H9 (cell line): ENCODE measurements around the gene GAREM1. TPM values are rescaled to one million over a fixed set of nuclear protein-coding genes. Genes with fewer than 3 reads are reported as not detected.

Source experiments
- DNase-seq: peaks from one replicate; pipeline ENCODE4 v3.0.0-alpha.2; 2017
- H2AFZ ChIP-seq: one replicate; pipeline ENCODE4 v1.6.1; 2013; ENCODE audit warnings: mild to moderate bottlenecking, low read length, control low read depth, moderate library complexity
- H2AK5ac ChIP-seq: 2 replicates; pipeline ENCODE4 v1.6.1; 2013; ENCODE audit warnings: low read length, control low read depth, mixed read lengths; ENCODE audit not compliant: insufficient read length
- H2BK120ac ChIP-seq: one replicate; pipeline ENCODE4 v1.6.1; 2013; ENCODE audit warnings: low read depth, mild to moderate bottlenecking, low read length, control low read depth, inconsistent platforms; ENCODE audit not compliant: poor library complexity, severe bottlenecking
- H2BK12ac ChIP-seq: 2 replicates; pipeline ENCODE4 v1.6.1; 2013; ENCODE audit warnings: low read length, control low read depth, mixed read lengths, low read depth; ENCODE audit not compliant: insufficient read length
- H2BK15ac ChIP-seq: 2 replicates; pipeline ENCODE4 v1.6.1; 2013; ENCODE audit warnings: low read depth, low read length, control low read depth
- H2BK20ac ChIP-seq: one replicate; pipeline ENCODE4 v1.6.1; 2013; ENCODE audit warnings: low read depth, mild to moderate bottlenecking, low read length, control low read depth, inconsistent platforms; ENCODE audit not compliant: poor library complexity, severe bottlenecking
- H2BK5ac ChIP-seq: 2 replicates; pipeline ENCODE4 v1.6.1; 2013; ENCODE audit warnings: low read length, control low read depth, mixed read lengths; ENCODE audit not compliant: insufficient read length
- H3K14ac ChIP-seq: 2 replicates; pipeline ENCODE4 v1.6.1; 2013; ENCODE audit warnings: low read length, control low read depth; ENCODE audit not compliant: insufficient read depth
- H3K18ac ChIP-seq: 2 replicates; pipeline ENCODE4 v1.6.1; 2013; ENCODE audit warnings: low read depth, mild to moderate bottlenecking, mixed read lengths, low read length, control low read depth; ENCODE audit not compliant: insufficient read length
- H3K23ac ChIP-seq: 2 replicates; pipeline ENCODE4 v1.6.1; 2013; ENCODE audit warnings: low read length, control low read depth, mixed read lengths, low read depth; ENCODE audit not compliant: insufficient read length
- H3K23me2 ChIP-seq: 2 replicates; pipeline ENCODE4 v1.6.1; 2013; ENCODE audit warnings: low read depth, mild to moderate bottlenecking, mixed read lengths, low read length, control low read depth; ENCODE audit not compliant: insufficient read length, poor library complexity, severe bottlenecking
- H3K27ac ChIP-seq: 2 replicates; pipeline ENCODE4 v1.5.1; 2013; ENCODE audit warnings: low read length, control low read depth, mixed read lengths, low read depth; ENCODE audit not compliant: insufficient read length
- H3K27me3 ChIP-seq: 2 replicates; pipeline ENCODE4 v1.6.1; 2013; ENCODE audit warnings: low read length, control low read depth, inconsistent platforms; ENCODE audit not compliant: insufficient read depth
- H3K4ac ChIP-seq: 2 replicates; pipeline ENCODE4 v1.6.1; 2013; ENCODE audit warnings: low read depth, mild to moderate bottlenecking, control low read depth, inconsistent platforms, low read length, moderate library complexity
- H3K4me1 ChIP-seq: 2 replicates; pipeline ENCODE4 v1.6.1; 2013; ENCODE audit warnings: low read length, control low read depth, inconsistent platforms; ENCODE audit not compliant: insufficient read depth
- H3K4me2 ChIP-seq: 2 replicates; pipeline ENCODE4 v1.6.1; 2013; ENCODE audit warnings: low read length, control low read depth, mixed read lengths; ENCODE audit not compliant: insufficient read length, insufficient read depth
- H3K56ac ChIP-seq: 2 replicates; pipeline ENCODE4 v1.6.1; 2013; ENCODE audit warnings: low read depth, mild to moderate bottlenecking, mixed read lengths, low read length, control low read depth; ENCODE audit not compliant: insufficient read length
- H3K79me1 ChIP-seq: 2 replicates; pipeline ENCODE4 v1.6.1; 2013; ENCODE audit warnings: low read depth, mild to moderate bottlenecking, moderate library complexity, low read length, control low read depth, inconsistent platforms; ENCODE audit not compliant: insufficient read depth, poor library complexity, severe bottlenecking
- H3K79me2 ChIP-seq: 2 replicates; pipeline ENCODE4 v1.6.1; 2013; ENCODE audit warnings: low read length, control low read depth, inconsistent platforms; ENCODE audit not compliant: insufficient read depth
- H3K9ac ChIP-seq: 2 replicates; pipeline ENCODE4 v1.6.1; 2013; ENCODE audit warnings: low read length, control low read depth, mixed read lengths; ENCODE audit not compliant: insufficient read length; ENCODE audit errors: extremely low read depth
- H3K9me3 ChIP-seq: one replicate; pipeline ENCODE4 v1.6.1; 2013; ENCODE audit warnings: low read depth, low read length, inconsistent platforms; ENCODE audit not compliant: control insufficient read depth
- H3T11ph ChIP-seq: one replicate; pipeline ENCODE4 v1.6.1; 2013; ENCODE audit warnings: mild to moderate bottlenecking, low read length, control low read depth, inconsistent platforms
- H4K20me1 ChIP-seq: one replicate; pipeline ENCODE4 v1.6.1; 2013; ENCODE audit not compliant: control insufficient read depth, insufficient read length, insufficient read depth
- H4K5ac ChIP-seq: 2 replicates; pipeline ENCODE4 v1.6.1; 2013; ENCODE audit warnings: low read depth, mild to moderate bottlenecking, mixed read lengths, low read length, control low read depth; ENCODE audit not compliant: insufficient read length
- H4K8ac ChIP-seq: replicated peaks from 2 replicates; pipeline ENCODE4 v1.6.1; 2013; ENCODE audit warnings: low read length, control low read depth, mixed read lengths, low read depth; ENCODE audit not compliant: insufficient read length
- H4K91ac ChIP-seq: 2 replicates; pipeline ENCODE4 v1.6.1; 2013; ENCODE audit warnings: low read depth, mild to moderate bottlenecking, moderate library complexity, mixed read lengths, low read length, control low read depth; ENCODE audit not compliant: insufficient read length
- H3K27ac Mint-ChIP-seq, 3 experiments: 2 replicates in 2 of 3; 3 replicates in 1 of 3; pipeline ENCODE4 v1.8.0; 2020 to 2021; ENCODE audit warnings: mixed read lengths in 3 of 3, mild to moderate bottlenecking in 1 of 3, moderate library complexity in 1 of 3
- H3K27me3 Mint-ChIP-seq: 2 replicates; pipeline ENCODE4 v1.8.0; 2021; ENCODE audit warnings: low read depth, mild to moderate bottlenecking, moderate library complexity, mixed read lengths
- H3K36me3 Mint-ChIP-seq, 3 experiments: 2 replicates in 2 of 3; 3 replicates in 1 of 3; pipeline ENCODE4 v1.8.0; 2020 to 2021; ENCODE audit warnings: low read depth in 3 of 3, mixed read lengths in 3 of 3; ENCODE audit not compliant: insufficient read depth in 1 of 3
- H3K4me1 Mint-ChIP-seq, 2 experiments: 2 replicates each; pipeline ENCODE4 v1.8.0; 2020; ENCODE audit warnings: mixed read lengths in 2 of 2
- H3K4me3 Mint-ChIP-seq, 2 experiments: 2 replicates in 1 of 2; 3 replicates in 1 of 2; pipeline ENCODE4 v1.8.0; 2020 to 2021; ENCODE audit warnings: mild to moderate bottlenecking in 2 of 2, mixed read lengths in 2 of 2, moderate library complexity in 1 of 2
- H3K9me3 Mint-ChIP-seq, 2 experiments: 2 replicates in 1 of 2; 3 replicates in 1 of 2; pipeline ENCODE4 v1.8.0; 2020; ENCODE audit warnings: mild to moderate bottlenecking in 2 of 2, mixed read lengths in 2 of 2, moderate library complexity in 1 of 2
- WGBS: extraction: QIAGEN DNeasy Blood & Tissue Kit; methylation state at CpG from one replicate; pipeline ENCODE4 v1.1.7; 2013; ENCODE audit warnings: missing lambda C conversion rate, low lambda C conversion rate, mixed read lengths; ENCODE audit not compliant: insufficient read length; ENCODE audit errors: extremely low coverage; 5-methylcytosine and 5-hydroxymethylcytosine counted together
- total RNA-seq: library from RNA; stranded (reverse); gene quantifications from 2 replicates; pipeline ENCODE4 v1.2.1, GENCODE V29; 2021
- TF ChIP-seq, protein P1 (sequence below): fragments of 200-600 bp; sonication (generic); conservative IDR thresholded peaks from 3 replicates; pipeline ENCODE4 v1.8.0; 2021; ENCODE audit warnings: antibody characterized with exemption, mild to moderate bottlenecking

Gene GAREM1
- total RNA-seq, 1 experiment from 2014 or later = 4.4 TPM

DNA sequence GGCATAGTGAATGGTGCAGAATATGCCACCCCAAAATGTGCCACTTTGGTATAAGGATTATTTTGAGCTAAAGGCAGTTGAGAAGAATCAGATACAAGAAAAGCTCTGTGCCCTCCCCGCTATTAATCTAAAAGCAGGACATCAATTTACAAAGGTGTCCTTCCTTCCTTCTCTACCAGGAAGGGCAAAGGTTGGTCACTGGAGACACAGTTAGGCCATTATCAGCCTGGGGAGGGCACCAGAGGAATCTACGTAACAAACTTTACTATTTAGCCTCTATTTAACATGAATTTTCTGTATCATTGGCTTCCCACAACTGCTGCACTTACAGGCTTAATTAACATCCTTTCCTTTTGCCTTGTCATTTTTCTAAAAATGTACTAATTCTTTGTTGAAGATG lies 228.3 kb downstream of the GAREM1 start:
- no CpG with 5 or more reads among the region's 2 CpGs for WGBS
- no peaks in the 10 kb centered on the region for H3K27me3 ChIP-seq
- no peaks in the 10 kb centered on the region; the same call in 1 of the 2 replicates for H3K79me2 ChIP-seq
- no peak overlapping the region for H3K23ac ChIP-seq
- peaks cover 45% of the 10 kb centered on the region in 2 experiments for H3K4me1 Mint-ChIP-seq
- H3K36me3 Mint-ChIP-seq = no peaks in the 10 kb centered on the region
- no peak overlapping the region for H4K91ac ChIP-seq
- no peak for DNase-seq
- H3K9ac ChIP-seq = no peak overlapping the region
- no peak overlapping the region for H3T11ph ChIP-seq
- no peak overlapping the region for H3K4me2 ChIP-seq
- H2BK120ac ChIP-seq = no peak overlapping the region
- H2BK5ac ChIP-seq = no peak overlapping the region
- no peaks in the 10 kb centered on the region; the same call in 1 of the 2 replicates for H3K4me1 ChIP-seq
- H2BK15ac ChIP-seq = no peak overlapping the region
- no peak overlapping the region for H3K56ac ChIP-seq
- H3K79me1 ChIP-seq = no peaks in the 10 kb centered on the region
- no peak overlapping the region for H3K18ac ChIP-seq
- TF ChIP-seq, protein P1, sequence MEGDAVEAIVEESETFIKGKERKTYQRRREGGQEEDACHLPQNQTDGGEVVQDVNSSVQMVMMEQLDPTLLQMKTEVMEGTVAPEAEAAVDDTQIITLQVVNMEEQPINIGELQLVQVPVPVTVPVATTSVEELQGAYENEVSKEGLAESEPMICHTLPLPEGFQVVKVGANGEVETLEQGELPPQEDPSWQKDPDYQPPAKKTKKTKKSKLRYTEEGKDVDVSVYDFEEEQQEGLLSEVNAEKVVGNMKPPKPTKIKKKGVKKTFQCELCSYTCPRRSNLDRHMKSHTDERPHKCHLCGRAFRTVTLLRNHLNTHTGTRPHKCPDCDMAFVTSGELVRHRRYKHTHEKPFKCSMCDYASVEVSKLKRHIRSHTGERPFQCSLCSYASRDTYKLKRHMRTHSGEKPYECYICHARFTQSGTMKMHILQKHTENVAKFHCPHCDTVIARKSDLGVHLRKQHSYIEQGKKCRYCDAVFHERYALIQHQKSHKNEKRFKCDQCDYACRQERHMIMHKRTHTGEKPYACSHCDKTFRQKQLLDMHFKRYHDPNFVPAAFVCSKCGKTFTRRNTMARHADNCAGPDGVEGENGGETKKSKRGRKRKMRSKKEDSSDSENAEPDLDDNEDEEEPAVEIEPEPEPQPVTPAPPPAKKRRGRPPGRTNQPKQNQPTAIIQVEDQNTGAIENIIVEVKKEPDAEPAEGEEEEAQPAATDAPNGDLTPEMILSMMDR = no peak
- no peak overlapping the region for H2BK20ac ChIP-seq
- no peak overlapping the region for H2AFZ ChIP-seq
- H2BK12ac ChIP-seq = no peak overlapping the region
- H3K27me3 Mint-ChIP-seq = no peaks in the 10 kb centered on the region
- no peak overlapping the region for H3K4me3 Mint-ChIP-seq
- no peaks in the 10 kb centered on the region for H3K9me3 ChIP-seq
- H3K27ac ChIP-seq = no peak overlapping the region
- H3K27ac Mint-ChIP-seq = no peak overlapping the region
- no peak overlapping the region for H4K8ac ChIP-seq
- H3K14ac ChIP-seq = no peak overlapping the region
- H2AK5ac ChIP-seq = no peak overlapping the region
- H3K9me3 Mint-ChIP-seq = no peaks in the 10 kb centered on the region
- H4K20me1 ChIP-seq = no peaks in the 10 kb centered on the region
- H3K4ac ChIP-seq = no peak overlapping the region
- H4K5ac ChIP-seq = no peak overlapping the region
- H3K23me2 ChIP-seq = no peaks in the 10 kb centered on the region
